ENCODE results near the gene EYS. TPM values are rescaled to one million over a fixed set of nuclear protein-coding genes. Genes with fewer than 3 reads are reported as not detected.

EYS gene
- total and polyA plus RNA-seq, 2 of the 8 experiments (the other 6 are each of a cell fraction or from before 2014, with no cell fraction given): 0.05 to 0.13 TPM

DNA sequence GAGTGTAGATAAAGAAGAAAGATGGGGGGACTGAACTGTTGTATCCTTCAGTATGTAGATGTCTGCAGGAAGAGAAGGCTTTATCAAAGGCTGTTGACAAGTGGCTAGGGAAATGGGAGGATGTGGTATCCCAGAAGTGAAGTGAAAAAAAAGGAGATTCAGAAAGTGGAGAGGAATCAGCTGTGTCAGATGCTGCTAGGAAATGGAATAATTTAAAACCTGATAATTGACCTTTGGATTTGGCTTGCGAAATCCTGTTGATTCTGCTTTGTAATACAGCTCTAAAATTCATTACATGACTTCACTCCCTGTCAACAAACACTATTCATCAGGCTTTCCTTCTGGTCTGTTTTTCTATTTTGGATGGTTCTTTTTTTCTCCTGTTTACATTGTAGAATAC, 2029.7 kb downstream of the EYS start:
- peaks cover 5 to 99% of the 10 kb centered on the region in 2 experiments; a peak in 3 of 4 replicates for H3K79me2 ChIP-seq (ENCODE audit: control insufficient read depth in 1 of 2, insufficient read depth in 2 of 2, low read length in 2 of 2)
- peaks cover 2 to 10% (median 6%) of the 10 kb centered on the region in 4 experiments; a peak in 6 of 7 replicates for H3K4me1 ChIP-seq (replicated peaks in 1 of 4; ENCODE audit: control insufficient read depth in 3 of 4, insufficient read depth in 4 of 4, low read length in 3 of 4)
- H3K23me2 ChIP-seq (ENCODE audit: low read depth, low read length): no peaks in the 10 kb centered on the region
- H3K9me3 ChIP-seq (ENCODE audit: insufficient read depth in 2 of 2, low read depth in 1 of 2, low read length in 1 of 2): no peaks in the 10 kb centered on the region
- FAIRE-seq: no peak
- CTCF ChIA-PET (ENCODE audit: partially characterized antibody): no interaction called here
- no peak overlapping the region for H3K27ac ChIP-seq (ENCODE audit: low read depth, low read length)
- H2BK15ac ChIP-seq (ENCODE audit: low read length): no peak overlapping the region
- H3K4me3 ChIP-seq (ENCODE audit: extremely low read depth in 1 of 4, insufficient read depth in 2 of 4, low read depth in 3 of 4, low read length in 4 of 4): no peak overlapping the region
- no peak overlapping the region for H2BK5ac ChIP-seq (ENCODE audit: low read depth, low read length)
- POLR2A ChIA-PET (ENCODE audit: partially characterized antibody): no interaction called here
- H2BK120ac ChIP-seq (replicated peaks; ENCODE audit: low read depth, low read length): no peak overlapping the region
- H3K18ac ChIP-seq (ENCODE audit: extremely low read depth, low read length): no peak overlapping the region
- no peaks in the 10 kb centered on the region for H3K27me3 ChIP-seq (replicated peaks in 1 of 4; ENCODE audit: control insufficient read depth in 3 of 4, extremely low read depth in 1 of 4, insufficient read depth in 3 of 4, low read length in 3 of 4)
- H3K4ac ChIP-seq (replicated peaks; ENCODE audit: insufficient read length, low read depth, low read length): no peak overlapping the region
- H3K14ac ChIP-seq (ENCODE audit: insufficient read length): no peak overlapping the region
- TF ChIP-seq POLR2A (IDR thresholded peaks at IDR 0.05; ENCODE audit: control extremely low read depth in 1 of 2, low read depth in 2 of 2, low read length in 2 of 2): no peak
- TF ChIP-seq KDM1A (IDR thresholded peaks at IDR 0.05; ENCODE audit: borderline replicate concordance, low read length): no peak
- no peak for TF ChIP-seq BCL11A (IDR thresholded peaks at IDR 0.05; ENCODE audit: low read depth in 2 of 2, low read length in 2 of 2)
- peaks cover 0 to 3% (median 0%) of the 10 kb centered on the region in 4 experiments; a peak in 1 of 8 replicates for H3K36me3 ChIP-seq (ENCODE audit: control insufficient read depth in 2 of 4, insufficient read depth in 4 of 4, low read length in 3 of 4)
- no peak overlapping the region for H4K91ac ChIP-seq (replicated peaks; ENCODE audit: insufficient read length, low read length)
- H4K5ac ChIP-seq (ENCODE audit: insufficient read length, low read depth, low read length): no peak overlapping the region
- H3K23ac ChIP-seq (ENCODE audit: insufficient read length): no peak overlapping the region
- no peak overlapping the region for H2AFZ ChIP-seq (ENCODE audit: low read length)
- no peak overlapping the region for H2BK20ac ChIP-seq (ENCODE audit: low read length)
- no peak overlapping the region for H2BK12ac ChIP-seq (ENCODE audit: low read depth, low read length)
- H3K56ac ChIP-seq (replicated peaks; ENCODE audit: insufficient read length, low read depth, low read length): no peak overlapping the region
- DNase-seq (ENCODE audit: low read depth in 1 of 2, low spot score in 2 of 2): no peak
- H3K79me1 ChIP-seq (ENCODE audit: low read depth, low read length): peaks cover 3% of the 10 kb centered on the region; the same call in 1 of the 2 replicates
- WGBS, 2 experiments (ENCODE audit: extremely low coverage in 1 of 2, insufficient coverage in 1 of 2, insufficient read length in 1 of 2, insufficient replicate concordance in 2 of 2, low coverage in 1 of 2, low lambda C conversion rate in 2 of 2, missing lambda C conversion rate in 1 of 2): 94% methylated on average over 1 of the region's 1 CpG; no CpG with 5 or more reads in 1 of the 2 experiments
- H4K20me1 ChIP-seq (replicated peaks in 1 of 2; ENCODE audit: control insufficient read depth in 1 of 2, insufficient read depth in 2 of 2, low read length in 2 of 2): peaks cover 4 to 12% of the 10 kb centered on the region in 2 experiments
- no peak overlapping the region for H4K8ac ChIP-seq (ENCODE audit: extremely low read depth, insufficient read depth, low read length)
- H2AK5ac ChIP-seq (ENCODE audit: low read depth, low read length): no peak overlapping the region
- no peak overlapping the region for H3K9ac ChIP-seq (replicated peaks in 1 of 4; ENCODE audit: extremely low read depth in 1 of 4, low read depth in 3 of 4, low read length in 3 of 4)
- H3K4me2 ChIP-seq (ENCODE audit: insufficient read depth in 1 of 2, low read depth in 2 of 2, low read length in 2 of 2): no peak overlapping the region

All from H1 (cell line).